ENCODE results near the gene MOXD1. TPM values are rescaled to one million over a fixed set of nuclear protein-coding genes. Genes with fewer than 3 reads are reported as not detected.
"Not testable (repeated sequence)": the region's sequence is repeated elsewhere in the genome, so short reads cannot be mapped to it uniquely, and the experiment has no call there.

The MOXD1 gene
- total and polyA plus RNA-seq, 12 donors = 4.8 to 66.3 (median 41.2) TPM

- intact Hi-C loops (cut with DNase I) = no loop called here
- Histone ChIP-seq H3K27me3 (no peaks in the 10 kb centered on the region), H3K4me1 (replicated peaks in 1 of 2) (peaks cover 0 to 11% of the 10 kb centered on the region in 2 donors), H3K27ac (no peak overlapping the region), H3K9me3 (replicated peaks in 1 of 3) (peaks cover 0 to 30% (median 12%) of the 10 kb centered on the region in 3 donors), H3K4me3 (no peak overlapping the region), H3K36me3 (replicated peaks in 1 of 2) (no peaks in the 10 kb centered on the region)
- TF ChIP-seq CTCF (IDR thresholded peaks at IDR 0.05) = no peak
- peak in 2 of 7 donors; percentile 13 for DNase-seq
Observed at GRCh38 chr6:132320007-132320406, 81.3 kb downstream of the MOXD1 start.

GRCh38 chr6:132316970-132317369 lies 84.3 kb downstream of the MOXD1 start:
- H3K27ac ChIP-seq = no peak overlapping the region
- DNase-seq = no peak
- no peak overlapping the region for H3K4me3 ChIP-seq
- H3K9me3 ChIP-seq (replicated peaks in 1 of 3) = peaks cover 0 to 29% (median 12%) of the 10 kb centered on the region in 3 donors
- TF ChIP-seq POLR2A (IDR thresholded peaks at IDR 0.05) = no peak
- no peak for TF ChIP-seq CTCF (IDR thresholded peaks at IDR 0.05)
- no peaks in the 10 kb centered on the region for H3K27me3 ChIP-seq
- WGBS, 4 donors = 91 to 100% (median 97%) methylated on average over 1 of the region's 1 CpG
- H3K36me3 ChIP-seq (replicated peaks in 1 of 2) = no peaks in the 10 kb centered on the region
- H3K4me1 ChIP-seq (replicated peaks in 1 of 2) = peaks cover 0 to 8% of the 10 kb centered on the region in 2 donors
- intact Hi-C loops (cut with DNase I) = no loop called here

- H3K9me3 ChIP-seq (replicated peaks in 1 of 3) = peaks cover 0 to 23% (median 12%) of the 10 kb centered on the region in 3 donors
- intact Hi-C loops (cut with DNase I) = no loop called here
Observed at GRCh38 chr6:132314432-132314831, 86.8 kb downstream of the MOXD1 start.

GRCh38 chr6:132310921-132311320 lies 90.4 kb downstream of the MOXD1 start:
- Histone ChIP-seq H3K27ac (no peak overlapping the region), H3K9me3 (replicated peaks in 1 of 3) (peaks cover 0 to 3% (median 0%) of the 10 kb centered on the region in 3 donors), H3K36me3 (replicated peaks in 1 of 2) (no peaks in the 10 kb centered on the region), H3K27me3 (no peaks in the 10 kb centered on the region), H3K4me1 (replicated peaks in 1 of 2) (no peaks in the 10 kb centered on the region), H3K4me3 (no peak overlapping the region)
- intact Hi-C loops (cut with DNase I) = no loop called here
- no peak for DNase-seq
- no peak for TF ChIP-seq CTCF (IDR thresholded peaks at IDR 0.05)
- TF ChIP-seq POLR2A (IDR thresholded peaks at IDR 0.05) = no peak
- WGBS, 4 donors = 68 to 88% (median 73%) methylated on average over 2 of the region's 2 CpGs

More at GRCh38 chr6:132314432-132314831, 86.8 kb downstream of the MOXD1 start:
- 56 to 65% (median 63%) methylated on average over 3 of the region's 3 CpGs for WGBS, 4 donors
- no peak overlapping the region for H3K4me3 ChIP-seq
- no peaks in the 10 kb centered on the region for H3K36me3 ChIP-seq (replicated peaks in 1 of 2)
- TF ChIP-seq POLR2A (IDR thresholded peaks at IDR 0.05) = no peak
- TF ChIP-seq CTCF (IDR thresholded peaks at IDR 0.05) = no peak
- DNase-seq = no peak
- no peak overlapping the region for H3K27ac ChIP-seq
- H3K4me1 ChIP-seq (replicated peaks in 1 of 2) = no peaks in the 10 kb centered on the region
- H3K27me3 ChIP-seq = no peaks in the 10 kb centered on the region

- H3K27ac ChIP-seq; H3K9me3 ChIP-seq (replicated peaks in 1 of 3); intact Hi-C loops (cut with DNase I); H3K36me3 ChIP-seq (replicated peaks in 1 of 2); H3K4me3 ChIP-seq; DNase-seq; H3K27me3 ChIP-seq; H3K4me1 ChIP-seq (replicated peaks in 1 of 2): not testable (repeated sequence)
- 94 to 97% (median 96%) methylated on average over 4 of the region's 4 CpGs for WGBS, 4 donors
Observed at GRCh38 chr6:132310151-132310550, 91.1 kb downstream of the MOXD1 start.
